Measurements from ENCODE around the gene LDLRAD3. TPM values are rescaled to one million over a fixed set of nuclear protein-coding genes. Genes with fewer than 3 reads are reported as not detected.

The LDLRAD3 gene
- polyA plus RNA-seq, 1 experiment, result 7.8 TPM

DNA sequence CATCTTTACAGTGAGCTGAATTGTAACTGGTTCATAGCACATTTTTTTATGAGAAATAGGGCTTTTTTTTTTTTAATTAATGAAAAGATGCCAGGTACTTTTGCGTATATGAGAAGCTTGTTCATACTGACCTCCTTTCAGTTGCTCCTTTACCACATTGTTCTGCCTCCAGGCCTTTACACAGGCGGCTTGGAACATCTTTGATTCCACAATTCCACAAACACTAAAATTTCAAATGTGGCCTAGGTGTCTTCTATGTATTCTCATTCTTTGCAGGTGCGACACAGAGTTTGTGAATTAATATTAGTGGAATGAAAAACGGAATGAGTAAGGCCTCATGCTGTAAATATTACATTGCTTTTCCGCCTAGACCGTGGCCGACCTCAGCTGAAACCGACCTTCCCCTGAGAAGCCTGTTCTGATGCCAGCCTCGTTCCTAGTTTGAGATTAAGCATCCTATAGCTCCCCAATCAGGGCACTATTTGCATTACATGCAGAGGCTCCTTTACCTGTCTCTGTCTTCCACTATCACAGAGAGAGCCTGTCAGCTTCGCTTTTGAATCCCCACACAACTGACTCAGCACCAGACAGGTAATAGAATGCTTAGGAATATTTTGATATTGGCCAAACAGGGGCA, 125.8 kb downstream of the LDLRAD3 start:
- ChIA-PET CTCF (interaction anchor here (1.7 kb wide), 2 partner anchors 62 to 248 kb away, joined by 5 to 9 read pairs; no protein-coding TSS in a partner anchor), POLR2A (no interaction called here)
- H3K27me3 ChIP-seq (ENCODE audit: control insufficient read depth, insufficient read depth, low read length), result no peaks in the 10 kb centered on the region

DNA sequence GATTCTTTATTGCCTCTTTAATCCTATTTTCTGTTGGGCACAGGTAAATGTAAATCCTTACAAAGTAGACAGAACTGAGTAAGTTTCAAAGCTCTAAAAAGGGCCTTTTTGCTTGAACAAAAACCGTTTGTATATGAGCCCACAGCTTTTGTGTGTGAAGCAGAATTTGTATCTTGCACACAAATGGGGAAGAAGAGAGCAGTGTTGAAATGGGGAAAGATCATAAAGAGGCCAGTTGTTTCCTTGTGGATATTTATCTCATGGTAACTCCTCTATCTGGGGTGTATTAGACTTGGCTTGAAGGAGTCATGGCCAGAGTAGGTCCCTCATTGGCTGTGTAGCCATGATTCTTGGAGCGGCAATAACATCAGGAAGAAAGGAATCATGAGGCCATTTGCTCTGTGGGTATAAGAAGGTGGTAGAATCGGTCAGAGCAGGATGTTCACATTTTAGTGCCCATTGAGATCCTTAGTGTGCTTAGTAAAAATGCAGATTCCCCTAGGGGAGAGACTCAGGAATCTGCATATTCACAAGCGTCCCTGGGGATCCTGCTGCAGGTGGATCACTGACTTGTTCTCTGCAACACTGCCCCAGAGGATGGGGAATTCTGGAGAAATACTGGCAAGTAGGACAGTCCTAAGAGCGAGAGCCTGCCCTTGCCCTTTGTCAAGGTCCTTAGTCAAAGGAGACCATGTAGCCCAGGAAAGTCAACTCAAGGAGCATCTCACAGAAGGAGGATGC, 126.5 kb downstream of the LDLRAD3 start:
- ChIA-PET POLR2A (no interaction called here), CTCF (interaction anchor here (1.7 kb wide), 2 partner anchors 61 to 248 kb away, joined by 5 to 9 read pairs; no protein-coding TSS in a partner anchor)
- no peak overlapping the region for H3K4me3 ChIP-seq (ENCODE audit: low read depth, low read length)
- TF ChIP-seq, protein P1, sequence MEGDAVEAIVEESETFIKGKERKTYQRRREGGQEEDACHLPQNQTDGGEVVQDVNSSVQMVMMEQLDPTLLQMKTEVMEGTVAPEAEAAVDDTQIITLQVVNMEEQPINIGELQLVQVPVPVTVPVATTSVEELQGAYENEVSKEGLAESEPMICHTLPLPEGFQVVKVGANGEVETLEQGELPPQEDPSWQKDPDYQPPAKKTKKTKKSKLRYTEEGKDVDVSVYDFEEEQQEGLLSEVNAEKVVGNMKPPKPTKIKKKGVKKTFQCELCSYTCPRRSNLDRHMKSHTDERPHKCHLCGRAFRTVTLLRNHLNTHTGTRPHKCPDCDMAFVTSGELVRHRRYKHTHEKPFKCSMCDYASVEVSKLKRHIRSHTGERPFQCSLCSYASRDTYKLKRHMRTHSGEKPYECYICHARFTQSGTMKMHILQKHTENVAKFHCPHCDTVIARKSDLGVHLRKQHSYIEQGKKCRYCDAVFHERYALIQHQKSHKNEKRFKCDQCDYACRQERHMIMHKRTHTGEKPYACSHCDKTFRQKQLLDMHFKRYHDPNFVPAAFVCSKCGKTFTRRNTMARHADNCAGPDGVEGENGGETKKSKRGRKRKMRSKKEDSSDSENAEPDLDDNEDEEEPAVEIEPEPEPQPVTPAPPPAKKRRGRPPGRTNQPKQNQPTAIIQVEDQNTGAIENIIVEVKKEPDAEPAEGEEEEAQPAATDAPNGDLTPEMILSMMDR (IDR thresholded peaks at IDR 0.05; ENCODE audit: low read depth, low read length), result no peak
- H3K27ac ChIP-seq (ENCODE audit: low read depth, low read length), result no peak overlapping the region
- H3K9me3 ChIP-seq (ENCODE audit: control insufficient read depth, insufficient read depth, low read length), result peaks cover 5% of the 10 kb centered on the region; the same call in 1 of the 2 replicates
- H3K27me3 ChIP-seq (ENCODE audit: control insufficient read depth, insufficient read depth, low read length), result no peaks in the 10 kb centered on the region
- DNase-seq (ENCODE audit: low read depth, low spot score), result no peak

More for the DNA sequence above, 125.8 kb downstream of the LDLRAD3 start:
- H3K4me3 ChIP-seq (ENCODE audit: low read depth, low read length), result no peak overlapping the region
- no peak for DNase-seq (ENCODE audit: low read depth, low spot score)
- no peak overlapping the region for H3K27ac ChIP-seq (ENCODE audit: low read depth, low read length)
- H3K9me3 ChIP-seq (ENCODE audit: control insufficient read depth, insufficient read depth, low read length), result peaks cover 5% of the 10 kb centered on the region; the same call in 1 of the 2 replicates
- TF ChIP-seq, protein P1 (IDR thresholded peaks at IDR 0.05; ENCODE audit: low read depth, low read length), result no peak

DNA sequence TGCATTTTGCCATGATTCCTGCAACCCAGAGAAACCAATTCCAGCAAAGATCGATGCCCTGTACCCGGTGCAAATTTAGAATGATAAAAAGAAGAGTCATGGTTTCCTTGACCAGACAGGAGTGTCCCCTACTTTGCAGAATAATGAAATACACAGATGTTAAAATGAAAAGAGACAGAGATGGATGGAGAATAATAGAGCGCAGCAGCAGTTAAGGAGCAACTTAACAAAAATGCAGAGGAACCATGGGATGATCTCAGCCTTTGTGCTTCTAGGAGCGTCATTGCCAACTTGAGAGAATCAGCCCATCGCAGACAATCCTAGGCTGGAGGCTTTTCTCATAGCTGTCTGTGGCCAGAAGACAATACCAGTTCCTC, 127.1 kb downstream of the LDLRAD3 start:
- ChIA-PET CTCF (interaction anchor here (1.1 to 1.2 kb wide), 2 partner anchors 8 to 249 kb away, joined by 3 to 7 read pairs; no protein-coding TSS in a partner anchor), POLR2A (no interaction called here)
- TF ChIP-seq, protein P1 (IDR thresholded peaks at IDR 0.05; ENCODE audit: low read depth, low read length), result no peak
- no peak for DNase-seq (ENCODE audit: low read depth, low spot score)
- Histone ChIP-seq H3K27ac (ENCODE audit: low read depth, low read length) (no peak overlapping the region), H3K9me3 (ENCODE audit: control insufficient read depth, insufficient read depth, low read length) (peaks cover 5% of the 10 kb centered on the region; the same call in 1 of the 2 replicates), H3K4me3 (ENCODE audit: low read depth, low read length) (no peak overlapping the region), H3K27me3 (ENCODE audit: control insufficient read depth, insufficient read depth, low read length) (no peaks in the 10 kb centered on the region)

DNA sequence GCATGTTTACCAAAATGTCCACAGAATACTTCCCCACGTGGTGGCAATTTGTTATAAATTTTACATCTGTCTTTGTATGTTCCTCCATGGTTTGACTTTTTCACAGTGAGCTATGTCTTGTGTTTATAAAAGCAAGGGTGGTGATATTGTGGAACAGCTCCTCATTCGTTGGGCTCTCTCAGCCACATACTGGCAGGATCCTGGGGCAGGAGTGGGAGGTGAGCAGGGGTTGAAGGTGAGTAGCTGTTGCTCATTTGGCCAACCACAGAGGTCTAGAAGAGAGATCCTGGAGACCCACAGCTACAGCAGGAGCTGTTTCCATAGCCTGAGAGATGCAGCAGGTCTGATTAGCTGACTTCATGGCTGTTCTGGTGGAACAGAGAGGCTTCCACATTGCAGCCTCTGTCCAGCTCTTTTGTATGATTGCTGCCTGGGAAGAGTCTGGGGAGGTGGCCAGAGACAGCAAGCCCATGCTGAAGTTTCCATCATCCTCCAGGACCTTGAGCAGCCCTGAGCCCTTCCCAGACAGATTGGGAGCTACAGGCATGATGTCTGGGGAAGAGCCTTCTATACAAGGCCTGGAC, 128.1 kb downstream of the LDLRAD3 start:
- no peaks in the 10 kb centered on the region for H3K27me3 ChIP-seq (ENCODE audit: control insufficient read depth, insufficient read depth, low read length)
- H3K4me3 ChIP-seq (ENCODE audit: low read depth, low read length), result no peak overlapping the region
- no peak for DNase-seq (ENCODE audit: low read depth, low spot score)
- TF ChIP-seq, protein P1 (IDR thresholded peaks at IDR 0.05; ENCODE audit: low read depth, low read length), result no peak
- ChIA-PET CTCF (interaction anchor here (0.6 to 1.9 kb wide), 11 partner anchors 9 to 465 kb away, joined by 3 to 12 read pairs (median 4); no protein-coding TSS in a partner anchor), POLR2A (no interaction called here)
- H3K9me3 ChIP-seq (ENCODE audit: control insufficient read depth, insufficient read depth, low read length), result peaks cover 5% of the 10 kb centered on the region
- no peak overlapping the region for H3K27ac ChIP-seq (ENCODE audit: low read depth, low read length)
